IPS-NIHi7 (cell line): ENCODE data around the gene CTAGE9.
A peak's percentile ranks its signal among the peaks of the same experiment; 100 is the strongest.
"Not testable (repeated sequence)": the region's sequence is repeated elsewhere in the genome, so short reads cannot be mapped to it uniquely, and the experiment has no call there.

ENCODE experiments used
- DNase-seq: peaks from one replicate; pipeline ENCODE4 v3.0.0; 2012; ENCODE audit warnings: mixed read lengths; ENCODE audit errors: extremely low spot score

Gene CTAGE9, protein sequence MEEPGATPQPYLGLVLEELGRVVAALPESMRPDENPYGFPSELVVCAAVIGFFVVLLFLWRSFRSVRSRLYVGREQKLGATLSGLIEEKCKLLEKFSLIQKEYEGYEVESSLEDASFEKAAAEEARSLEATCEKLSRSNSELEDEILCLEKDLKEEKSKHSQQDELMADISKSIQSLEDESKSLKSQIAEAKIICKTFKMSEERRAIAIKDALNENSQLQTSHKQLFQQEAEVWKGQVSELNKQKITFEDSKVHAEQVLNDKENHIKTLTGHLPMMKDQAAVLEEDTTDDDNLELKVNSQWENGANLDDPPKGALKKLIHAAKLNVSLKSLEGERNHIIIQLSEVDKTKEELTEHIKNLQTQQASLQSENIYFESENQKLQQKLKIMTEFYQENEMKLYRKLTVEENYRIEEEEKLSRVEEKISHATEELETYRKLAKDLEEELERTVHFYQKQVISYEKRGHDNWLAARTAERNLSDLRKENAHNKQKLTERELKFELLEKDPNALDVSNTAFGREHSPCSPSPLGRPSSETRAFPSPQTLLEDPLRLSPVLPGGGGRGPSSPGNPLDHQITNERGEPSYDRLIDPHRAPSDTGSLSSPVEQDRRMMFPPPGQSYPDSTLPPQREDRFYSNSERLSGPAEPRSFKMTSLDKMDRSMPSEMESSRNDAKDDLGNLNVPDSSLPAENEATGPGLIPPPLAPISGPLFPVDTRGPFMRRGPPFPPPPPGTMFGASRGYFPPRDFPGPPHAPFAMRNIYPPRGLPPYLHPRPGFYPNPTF

DNA sequence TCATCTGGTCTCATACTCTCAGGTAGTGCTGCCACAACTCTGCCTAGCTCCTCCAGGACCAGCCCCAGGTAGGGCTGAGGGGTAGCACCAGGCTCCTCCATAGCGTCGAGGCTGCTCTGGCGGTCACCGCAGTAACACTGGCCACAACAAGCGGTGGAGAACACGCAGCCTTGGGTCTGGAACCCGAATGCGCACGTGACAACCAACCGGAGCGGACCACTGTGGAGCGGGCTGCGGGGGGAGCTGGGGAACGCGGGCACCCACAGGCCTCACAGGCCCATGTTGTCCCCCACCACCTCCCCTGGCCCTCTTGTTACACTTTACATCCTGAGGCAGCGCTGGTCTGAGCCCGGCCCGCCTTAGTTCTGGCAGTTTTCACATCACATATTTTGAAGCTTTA lies at the start of gene CTAGE9:
Gene CTAGE9, minus strand, starts transcription at position 101 of the 400 bp plus-strand sequence. Its CDS starts 0 bp downstream, at position 101.
- DNase-seq: not testable (repeated sequence)

DNA sequence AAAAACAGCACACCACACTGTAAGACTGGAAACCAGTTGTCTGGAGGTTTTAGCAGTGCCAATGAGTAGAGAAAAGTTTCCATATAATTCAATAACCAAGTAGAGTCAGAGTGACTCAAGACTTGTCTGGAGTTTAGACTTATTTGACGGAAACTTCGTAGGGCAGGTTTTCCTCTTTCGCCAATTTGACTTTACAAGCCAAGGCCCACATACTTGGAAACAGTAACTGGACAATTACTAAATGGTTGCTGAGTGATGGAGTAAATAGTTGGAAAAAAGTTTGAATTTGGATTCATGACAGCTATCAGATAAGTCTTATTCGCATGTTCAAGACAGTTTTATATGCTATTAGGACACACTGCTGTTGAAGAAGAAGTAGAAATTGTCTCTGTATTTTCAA lies 48.1 kb upstream of the CTAGE9 start:
- DNase-seq: no peak

DNA sequence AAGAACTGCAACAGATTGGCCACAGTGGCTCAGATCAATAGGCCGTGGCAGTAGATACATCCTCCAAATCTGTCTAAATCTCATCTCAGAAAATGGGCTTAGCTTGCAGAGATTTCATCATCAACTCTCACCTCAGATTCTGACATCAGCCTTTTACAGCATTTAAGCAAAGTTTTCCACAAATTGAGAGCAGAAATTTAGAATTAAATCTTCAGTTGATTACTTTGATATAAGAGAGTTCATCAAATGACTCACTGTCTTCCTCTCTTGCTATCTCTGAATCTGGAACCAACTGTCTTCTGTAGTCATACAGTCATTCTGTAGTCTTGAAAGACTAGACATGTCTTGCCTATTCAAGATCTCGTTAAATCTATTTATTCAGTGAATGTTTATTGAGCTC lies 45.2 kb upstream of the CTAGE9 start:
- DNase-seq: no peak

DNA sequence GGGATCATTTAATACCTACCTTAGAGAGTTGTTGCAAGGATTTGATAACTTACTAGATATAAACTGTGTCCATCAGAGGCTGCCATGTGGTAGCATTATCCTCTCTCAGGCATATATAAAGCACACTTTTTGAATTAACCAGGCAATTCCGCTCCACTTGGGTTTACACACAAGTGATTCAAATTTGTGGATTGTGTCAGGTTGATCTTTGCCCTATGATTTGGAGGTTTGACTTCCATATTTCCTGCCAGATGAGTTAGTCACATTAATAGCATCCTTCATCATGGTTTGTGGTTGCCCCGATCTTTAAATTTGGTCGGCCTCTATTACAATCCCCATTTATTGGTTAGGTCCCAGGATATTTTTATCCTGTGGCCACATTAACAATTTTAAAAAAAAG lies 44.8 kb upstream of the CTAGE9 start:
- no peak for DNase-seq

DNA sequence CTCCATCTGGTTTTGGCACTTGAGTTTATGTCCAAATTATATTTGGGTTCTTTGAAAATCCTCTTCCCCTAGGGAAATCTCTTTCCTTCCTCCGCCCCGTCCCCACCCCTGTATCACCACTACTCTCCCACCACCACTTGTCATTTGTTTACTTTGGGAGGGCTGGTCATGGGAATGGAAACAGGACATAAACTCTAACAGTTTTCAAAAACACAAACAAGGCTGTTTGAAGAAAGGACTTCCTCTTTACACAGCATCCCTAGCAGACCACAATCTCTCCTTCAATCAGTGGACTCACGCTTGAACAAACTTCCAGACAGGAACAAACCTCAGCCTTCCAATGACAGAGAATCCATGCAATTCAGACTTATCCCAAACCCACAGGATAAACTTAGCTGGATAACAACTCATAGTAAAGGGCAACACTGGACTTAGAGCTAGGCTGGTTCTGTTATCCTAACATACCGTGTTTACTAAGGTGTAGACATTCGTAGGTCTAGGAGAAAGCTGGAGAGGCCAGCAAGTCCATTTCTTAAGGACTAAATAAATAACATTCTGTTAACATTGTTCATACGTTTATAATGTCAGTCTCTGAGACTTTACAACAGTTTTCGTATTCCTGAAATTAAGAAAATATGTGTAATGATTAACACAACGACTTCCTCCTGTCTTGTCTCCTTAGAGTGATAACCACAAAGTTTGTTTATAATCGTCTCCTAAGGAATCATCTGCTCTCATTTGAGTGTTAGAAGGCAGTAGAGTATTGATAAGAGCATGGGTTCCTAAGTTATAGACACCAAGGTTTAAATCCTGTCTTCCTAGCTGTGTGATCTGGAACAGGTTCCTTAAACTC lies 44.1 kb upstream of the CTAGE9 start:
- DNase-seq: no peak

DNA sequence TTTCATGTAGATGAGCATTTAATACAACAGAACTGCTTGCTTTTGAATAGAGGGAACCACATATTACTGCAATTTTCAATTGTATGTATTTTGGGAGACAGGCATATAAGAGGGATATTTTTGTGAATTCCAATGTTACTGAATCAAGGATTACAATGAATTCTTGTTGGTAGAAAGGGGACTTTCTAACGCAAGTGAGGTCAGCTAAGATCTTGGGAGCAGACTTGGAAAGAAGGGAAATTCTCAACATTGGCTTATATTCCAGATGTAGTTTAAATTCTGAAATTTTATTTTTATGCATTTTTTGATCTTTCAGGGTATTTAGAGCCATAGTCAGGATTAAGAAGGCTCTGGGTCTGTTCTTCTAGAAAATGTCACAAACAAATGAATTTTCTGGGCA lies 43.3 kb upstream of the CTAGE9 start:
- no peak for DNase-seq

DNA sequence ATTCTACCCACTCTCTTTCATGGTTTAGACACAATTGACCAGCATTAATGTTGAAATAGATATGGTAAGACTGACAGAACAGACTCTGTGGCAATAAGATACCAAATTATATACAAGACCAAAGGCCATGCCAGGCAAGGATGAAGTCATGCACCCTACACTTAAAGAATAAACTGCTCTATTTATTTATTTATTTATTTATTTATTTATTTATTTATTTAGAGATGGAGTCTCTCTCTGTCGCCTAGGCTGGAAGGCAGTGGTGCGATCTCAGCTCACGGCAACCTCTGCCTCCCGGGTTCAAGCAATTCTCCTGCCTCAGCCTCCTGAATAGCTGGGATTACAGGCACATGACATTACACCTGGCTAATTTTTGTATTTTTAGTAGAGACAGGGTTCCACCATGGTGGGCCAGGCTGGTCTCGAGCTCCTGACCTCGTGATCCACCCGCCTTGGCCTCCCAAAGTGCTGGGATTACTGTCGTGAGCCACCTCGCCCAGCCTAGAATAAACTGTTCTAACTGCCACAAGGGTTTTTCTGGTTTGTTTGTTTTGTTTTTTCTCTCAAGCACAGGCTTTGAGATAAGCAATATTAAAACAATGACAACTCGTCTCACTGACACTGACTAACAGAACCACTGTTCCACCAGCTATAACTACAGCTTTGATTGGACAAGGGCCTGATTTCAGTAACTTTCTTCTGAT lies 40.3 kb upstream of the CTAGE9 start:
- DNase-seq: not testable (repeated sequence)

DNA sequence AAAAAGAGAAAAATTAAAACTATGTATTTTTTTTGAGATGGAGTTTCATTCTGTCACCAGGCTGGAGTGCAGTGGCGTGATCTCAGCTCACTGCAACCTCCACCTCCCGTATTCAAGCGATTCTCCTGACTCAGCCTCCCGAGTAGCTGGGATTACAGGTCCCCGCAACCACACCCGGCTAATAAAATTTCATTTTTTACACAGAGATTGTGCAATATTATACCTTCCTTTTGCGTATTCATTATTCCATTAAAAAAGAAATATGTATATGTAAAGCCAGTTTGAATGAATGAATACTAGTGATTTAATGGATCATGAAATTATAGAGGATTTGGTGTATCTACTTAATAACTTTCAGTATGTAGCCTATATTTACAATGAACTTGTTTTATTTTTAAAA lies 38.2 kb upstream of the CTAGE9 start:
- DNase-seq: no peak

DNA sequence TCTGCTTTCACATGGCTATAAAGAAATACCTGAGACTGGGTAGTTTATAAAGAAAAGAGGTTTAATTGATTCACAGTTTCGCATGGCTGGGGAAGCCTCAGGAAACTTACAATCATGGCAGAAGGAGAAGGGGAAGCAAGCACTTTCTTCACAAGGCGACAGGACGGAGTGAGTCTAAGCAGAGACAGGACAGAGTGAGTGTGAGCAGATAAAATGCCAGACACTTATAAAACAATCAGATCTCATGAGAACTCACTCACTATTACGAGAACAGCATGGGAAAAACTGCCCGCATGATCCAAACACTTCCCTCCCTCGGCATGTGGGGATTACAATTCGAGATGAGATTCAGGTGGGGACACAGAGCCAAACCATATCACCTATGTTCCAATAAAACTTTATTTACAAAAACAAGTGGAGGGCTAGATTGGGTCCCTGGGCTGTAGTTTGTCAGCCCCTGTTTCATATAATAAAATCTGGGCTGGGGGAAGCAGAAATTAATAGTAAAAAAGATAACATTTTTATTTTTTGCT lies 37.1 kb upstream of the CTAGE9 start:
- DNase-seq: no peak

DNA sequence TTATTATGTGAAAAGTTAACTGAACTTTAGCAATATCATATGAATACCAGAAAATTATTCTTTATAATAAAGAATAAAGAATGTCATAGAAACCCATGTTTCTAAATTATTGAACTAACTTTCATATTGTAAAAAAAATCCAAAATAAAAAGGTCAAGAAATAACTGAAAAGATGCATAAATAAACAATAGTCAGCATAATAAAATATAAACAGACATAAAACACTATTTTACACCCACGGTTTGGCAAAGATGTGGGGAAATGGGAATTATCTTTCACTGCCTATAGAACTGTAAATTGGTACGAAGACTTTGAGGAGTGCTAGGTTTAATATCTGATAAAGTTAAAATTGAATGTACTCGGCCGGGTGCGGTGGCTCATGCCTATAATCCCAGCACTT lies 34.7 kb upstream of the CTAGE9 start:
- DNase-seq: no peak

DNA sequence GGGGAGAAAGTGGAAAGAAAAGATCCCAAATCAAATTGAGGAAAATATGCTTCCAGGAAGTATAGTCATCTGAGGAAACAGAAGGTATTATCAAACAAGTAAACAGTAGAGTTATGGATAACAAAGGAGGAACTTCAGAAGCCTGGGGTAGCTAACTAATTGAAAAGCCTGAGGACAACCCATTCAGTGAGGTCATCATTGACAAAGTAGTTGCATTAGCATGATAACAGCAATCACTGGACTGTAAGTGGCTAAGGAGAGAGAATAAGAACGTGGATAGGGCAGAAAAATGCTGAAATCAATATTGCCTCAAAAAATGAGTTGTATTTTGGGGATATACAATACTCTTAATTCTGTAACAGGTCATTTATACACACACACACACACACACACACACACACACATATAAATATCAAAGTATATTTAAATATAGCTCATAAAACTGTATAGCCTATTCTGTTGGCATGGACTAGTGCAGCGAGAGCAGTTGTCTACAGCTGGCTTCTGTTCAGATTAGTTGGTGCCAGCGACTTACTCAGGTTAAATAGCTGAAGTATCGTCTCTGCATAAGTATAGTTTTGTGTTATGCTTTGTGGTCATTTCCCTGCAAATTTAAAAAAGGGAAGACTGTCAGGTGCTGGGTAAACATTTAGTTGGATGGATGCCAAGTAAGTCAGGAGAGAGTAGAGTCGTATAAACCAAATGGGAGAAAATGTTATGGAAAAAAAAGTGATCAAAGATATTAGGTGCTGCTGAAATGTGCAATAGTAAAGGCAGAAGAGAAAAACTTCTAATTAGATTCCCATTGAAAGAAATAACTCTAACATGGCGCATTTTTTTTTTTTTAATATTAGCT lies 33.8 kb upstream of the CTAGE9 start:
- DNase-seq: peak; percentile 33

DNA sequence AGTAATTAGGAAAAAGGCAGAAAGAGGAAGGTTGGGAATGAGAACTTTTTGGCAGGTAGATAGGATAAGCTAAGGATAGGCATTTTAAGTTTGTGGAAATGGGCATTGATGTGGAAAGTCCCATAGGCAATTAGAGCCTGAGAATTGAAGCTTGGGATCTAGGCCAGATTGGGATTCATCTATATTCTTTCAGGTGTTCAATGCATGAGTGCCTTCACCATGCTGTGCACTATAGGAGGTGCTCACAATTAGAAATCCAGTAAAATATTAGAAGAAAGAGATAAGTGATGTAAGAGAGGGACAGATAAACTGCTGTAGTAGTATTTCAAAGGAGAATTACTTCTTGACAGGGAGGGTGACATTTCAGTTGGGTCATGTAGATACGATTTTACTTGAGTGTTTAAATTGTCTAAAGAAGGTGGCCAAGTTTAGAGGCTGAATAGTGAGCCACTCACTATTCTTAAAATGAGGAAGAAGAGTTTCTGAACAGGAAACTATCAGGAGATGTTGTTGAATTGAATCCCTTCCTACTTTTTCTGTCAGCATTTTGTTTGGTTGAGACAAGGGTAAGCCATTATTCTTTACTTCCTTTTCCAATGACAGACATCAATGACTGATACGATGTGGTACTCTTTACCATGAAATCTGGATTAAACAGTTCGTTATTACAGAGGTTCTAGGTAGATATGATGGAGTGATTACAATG lies 31.0 kb upstream of the CTAGE9 start:
- DNase-seq: no peak

DNA sequence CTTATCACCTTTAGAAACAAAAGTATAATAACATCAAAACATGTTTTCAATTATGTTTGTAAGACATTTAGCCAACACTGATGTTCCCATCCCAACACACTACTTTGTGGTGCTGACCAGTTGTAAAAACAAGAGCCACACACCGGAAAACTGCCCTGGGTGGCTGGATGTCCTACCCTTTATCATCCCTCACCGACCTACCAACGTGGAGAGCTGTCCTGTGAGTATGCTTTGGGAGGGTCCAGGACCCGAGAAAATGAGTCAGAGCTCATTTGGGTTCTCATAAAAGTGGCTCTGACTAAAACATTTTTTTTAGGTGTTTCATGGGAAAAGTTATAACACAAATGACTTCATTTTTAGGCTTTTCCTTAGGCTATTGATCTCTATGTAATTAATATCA lies 29.3 kb upstream of the CTAGE9 start:
- DNase-seq: no peak

DNA sequence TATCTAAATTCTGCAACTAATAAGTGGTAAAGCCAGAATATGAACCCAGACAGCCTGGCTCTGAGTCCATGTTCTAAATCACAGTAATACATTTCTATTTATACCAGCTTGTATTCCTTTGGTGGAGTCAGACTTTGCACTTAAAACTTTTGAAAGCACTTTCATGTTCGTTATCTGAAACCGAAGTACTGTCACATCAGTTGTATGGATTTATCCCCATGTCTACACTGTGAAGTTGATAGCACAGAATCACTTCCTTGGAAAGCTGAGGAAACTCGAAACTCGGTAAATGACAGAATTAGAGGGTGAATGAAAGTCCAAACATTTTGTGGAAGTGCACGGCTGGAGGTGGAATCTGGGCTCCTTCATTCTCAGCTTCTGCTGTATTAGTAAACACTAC lies 28.3 kb upstream of the CTAGE9 start:
- no peak for DNase-seq

DNA sequence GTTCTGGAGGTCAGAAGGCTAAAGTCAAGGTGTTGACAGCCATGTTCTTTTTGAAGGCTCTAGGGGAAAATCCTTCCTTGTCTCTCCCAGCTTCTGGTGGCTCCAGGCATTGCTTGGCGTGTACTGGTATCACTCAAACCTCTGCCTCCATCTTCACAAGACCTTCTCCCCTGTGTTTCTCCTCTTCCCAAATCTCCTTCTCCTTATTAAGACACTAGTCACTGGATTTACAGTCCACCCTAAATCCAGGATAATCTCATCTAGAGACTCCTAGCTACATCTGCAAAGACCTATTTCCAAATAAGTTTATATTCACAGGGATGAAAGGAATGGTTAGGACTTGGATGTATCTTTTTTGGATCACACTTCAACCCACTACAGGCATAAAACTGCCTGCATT lies 26.0 kb upstream of the CTAGE9 start:
- no peak for DNase-seq

DNA sequence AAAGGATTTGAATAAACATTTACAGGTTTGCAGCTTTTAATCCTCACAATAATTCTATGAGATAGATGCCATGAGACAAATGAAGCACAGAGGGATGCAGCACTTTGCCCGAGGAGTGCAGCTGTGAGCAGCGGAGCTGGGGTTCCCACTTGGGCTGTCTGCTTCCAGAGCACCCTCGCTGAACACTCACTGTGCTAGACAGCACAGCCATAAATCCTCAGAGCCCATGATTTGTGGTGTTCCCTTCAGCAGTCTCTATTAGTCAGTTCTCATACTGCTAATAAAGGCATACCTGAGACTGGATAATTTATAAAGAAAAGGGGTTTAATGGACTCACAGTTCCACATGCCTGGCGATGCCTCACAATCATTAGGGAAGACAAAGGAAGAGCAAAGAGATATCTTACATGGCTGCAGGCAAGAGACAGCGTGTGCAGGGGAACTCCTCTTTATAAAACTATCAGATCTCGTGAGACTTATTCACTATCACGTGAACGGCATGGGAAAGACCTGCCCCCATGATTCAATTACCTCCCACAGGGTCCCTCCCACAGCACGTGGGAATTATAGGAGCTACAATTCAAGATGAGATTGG lies 25.3 kb upstream of the CTAGE9 start:
- DNase-seq: no peak

DNA sequence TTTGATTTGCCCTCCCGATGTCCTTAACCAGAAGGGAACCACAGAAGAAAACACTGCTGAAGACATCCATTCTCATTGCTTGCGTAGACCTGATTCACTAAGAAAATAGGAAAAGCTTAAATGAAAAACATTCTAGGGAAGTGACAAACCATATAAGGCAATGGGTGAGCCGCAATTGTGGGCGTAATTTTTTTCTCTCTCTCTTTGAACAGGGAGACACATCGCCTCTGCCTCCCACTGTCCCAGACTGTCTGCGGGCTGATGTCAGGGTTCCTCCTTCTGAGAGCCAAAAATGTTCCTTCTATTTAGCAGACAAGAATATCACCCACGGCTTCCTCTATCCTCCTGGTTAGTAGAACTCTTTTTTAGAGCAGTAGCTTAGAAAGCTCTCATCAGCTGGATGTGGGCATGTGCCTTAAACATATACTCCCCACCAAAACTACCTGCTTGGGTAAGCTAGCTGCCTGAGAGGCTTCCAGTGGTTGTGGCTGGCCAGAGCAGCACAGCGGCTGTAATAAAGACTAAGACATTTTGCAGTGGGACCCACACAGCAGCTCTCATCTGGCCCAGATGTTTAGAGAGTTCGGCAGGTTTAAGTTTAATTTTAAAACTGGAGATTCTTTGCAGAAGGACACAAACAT lies 22.7 kb upstream of the CTAGE9 start:
- DNase-seq: no peak

DNA sequence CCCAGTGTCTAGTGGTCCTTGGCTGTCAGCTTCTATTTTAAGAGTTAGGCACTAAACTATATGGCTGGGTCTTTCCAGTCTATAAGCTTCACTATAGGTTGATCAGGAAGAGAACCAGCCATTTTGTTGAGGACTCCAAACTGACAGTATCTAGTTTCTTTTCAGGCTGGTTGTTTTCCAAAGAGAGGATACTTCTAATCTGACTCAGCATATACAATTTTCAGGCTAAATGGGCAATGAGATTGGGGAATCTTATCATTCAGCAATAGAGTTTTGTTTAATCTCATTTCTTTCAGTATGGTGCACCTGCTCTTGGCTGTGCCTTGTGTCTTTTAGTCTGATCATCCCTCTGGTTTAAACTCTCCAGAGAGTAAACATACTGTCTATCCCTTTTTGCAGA lies 20.4 kb upstream of the CTAGE9 start:
- no peak for DNase-seq

DNA sequence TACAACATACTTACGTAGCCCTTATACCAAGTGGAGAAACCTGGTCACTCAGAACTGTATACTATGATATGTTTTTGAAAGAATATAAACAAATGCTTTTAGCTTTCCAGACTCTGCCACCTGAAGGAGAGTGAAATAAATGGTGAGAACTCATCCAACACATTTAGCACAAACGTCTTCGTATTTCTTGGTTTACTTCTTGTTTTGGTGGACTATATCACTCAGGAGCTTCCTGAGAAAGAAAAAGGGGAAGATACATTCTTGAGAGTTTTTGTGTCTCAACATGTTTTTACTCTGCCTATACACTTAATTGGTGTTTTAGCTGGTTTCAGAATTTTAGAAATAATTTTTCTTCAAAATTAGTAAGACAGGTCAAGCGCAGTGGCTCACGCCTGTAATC lies 19.4 kb upstream of the CTAGE9 start:
- no peak for DNase-seq
